T-helper 17 cell (primary cell): Measurements from ENCODE around the gene SDK1. TPM values are rescaled to one million over a fixed set of nuclear protein-coding genes. Genes with fewer than 3 reads are reported as not detected.

Experiments
- ATAC-seq: fragments of 150-1000 bp; cut with Tn5 transposase; 2 replicates; pipeline ENCODE4 v1.10.0; 2021; ENCODE audit warnings: mild to moderate bottlenecking, moderate library complexity
- DNase-seq, 3 donors: peaks; one replicate each; pipeline versions ENCODE4 v3.0.0 to v3.0.0-alpha.2; 2020 to 2021
- H3K9me3 ChIP-seq: one replicate; pipeline ENCODE4 v1.7.0; 2013; ENCODE audit warnings: low read length, mild to moderate bottlenecking; ENCODE audit not compliant: control insufficient read depth, poor library complexity, severe bottlenecking
- H3K27ac Mint-ChIP-seq: one replicate; pipeline ENCODE4 v1.8.0; 2022; ENCODE audit warnings: mild to moderate bottlenecking, moderate library complexity, mixed read lengths
- H3K27me3 Mint-ChIP-seq: one replicate; pipeline ENCODE4 v1.8.0; 2022; ENCODE audit warnings: mixed read lengths
- H3K36me3 Mint-ChIP-seq: one replicate; pipeline ENCODE4 v1.8.0; 2022; ENCODE audit warnings: low read depth, mixed read lengths
- H3K4me1 Mint-ChIP-seq: one replicate; pipeline ENCODE4 v1.8.0; 2022; ENCODE audit warnings: mild to moderate bottlenecking, mixed read lengths
- H3K4me3 Mint-ChIP-seq: one replicate; pipeline ENCODE4 v1.8.0; 2022; ENCODE audit warnings: mild to moderate bottlenecking, moderate library complexity, mixed read lengths
- total RNA-seq, 4 donors: library from RNA in 2 of 4; stranded (reverse) in 2 of 4; gene quantifications; one replicate each; pipeline ENCODE4 v1.2.3 and lab custom pipeline; 2022 to 2026

SDK1 gene
- total RNA-seq, 2 donors from 2014 or later, result 0.12 to 0.13 TPM

- ATAC-seq (no peak), DNase-seq (no peak)
- Mint-ChIP-seq H3K4me1 (peaks cover 2% of the 10 kb centered on the region), H3K27ac (no peak overlapping the region), H3K4me3 (no peak overlapping the region), H3K36me3 (peaks cover 2% of the 10 kb centered on the region), H3K27me3 (peaks cover 27% of the 10 kb centered on the region)
- H3K9me3 ChIP-seq, result no peaks in the 10 kb centered on the region
Observed at GRCh38 chr7:3277604-3278572, 23.2 kb upstream of the SDK1 start.

- ATAC-seq, result no peak
- Mint-ChIP-seq H3K27me3 (peaks cover 27% of the 10 kb centered on the region), H3K4me3 (no peak overlapping the region), H3K4me1 (peaks cover 2% of the 10 kb centered on the region), H3K27ac (no peak overlapping the region), H3K36me3 (peaks cover 2% of the 10 kb centered on the region)
- DNase-seq, result no peak
- H3K9me3 ChIP-seq, result no peaks in the 10 kb centered on the region
Observed at GRCh38 chr7:3279147-3279818, 21.8 kb upstream of the SDK1 start.

GRCh38 chr7:3280445-3280844 lies 20.6 kb upstream of the SDK1 start:
- Mint-ChIP-seq H3K27ac (no peak overlapping the region), H3K4me1 (peaks cover 2% of the 10 kb centered on the region), H3K27me3 (peaks cover 27% of the 10 kb centered on the region), H3K4me3 (no peak overlapping the region), H3K36me3 (peaks cover 2% of the 10 kb centered on the region)
- H3K9me3 ChIP-seq, result no peaks in the 10 kb centered on the region
- no peak for ATAC-seq
- no peak for DNase-seq

GRCh38 chr7:3280946-3281656 lies 20.0 kb upstream of the SDK1 start:
- Mint-ChIP-seq H3K36me3 (peaks cover 2% of the 10 kb centered on the region), H3K27me3 (peaks cover 34% of the 10 kb centered on the region), H3K27ac (no peak overlapping the region), H3K4me3 (no peak overlapping the region), H3K4me1 (peaks cover 2% of the 10 kb centered on the region)
- no peaks in the 10 kb centered on the region for H3K9me3 ChIP-seq
- DNase-seq, result no peak
- no peak for ATAC-seq

DNA sequence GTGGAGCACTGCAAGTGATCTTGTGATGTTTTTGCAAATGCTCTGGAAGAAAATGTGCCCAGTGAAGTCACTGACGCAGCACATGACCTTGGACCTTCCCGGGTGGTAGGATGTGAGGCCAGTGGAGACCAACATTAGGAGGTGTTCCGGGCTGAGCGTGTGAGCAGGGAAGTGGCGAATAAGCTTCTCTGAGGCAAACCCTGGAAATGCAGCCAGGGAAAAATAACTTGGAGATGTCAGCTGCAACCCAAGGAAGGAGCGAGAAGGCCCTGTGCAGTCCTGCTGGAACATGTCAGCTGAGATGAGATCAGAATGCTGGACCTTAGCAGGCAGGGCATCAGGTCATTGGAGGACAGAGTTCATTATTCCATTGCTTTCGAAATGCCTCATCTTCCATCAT lies 18.6 kb upstream of the SDK1 start:
- Mint-ChIP-seq H3K36me3 (peaks cover 2% of the 10 kb centered on the region), H3K27me3 (peaks cover 34% of the 10 kb centered on the region), H3K27ac (no peak overlapping the region), H3K4me1 (peaks cover 2% of the 10 kb centered on the region), H3K4me3 (no peak overlapping the region)
- no peaks in the 10 kb centered on the region for H3K9me3 ChIP-seq
- ATAC-seq (no peak), DNase-seq (no peak)

DNA sequence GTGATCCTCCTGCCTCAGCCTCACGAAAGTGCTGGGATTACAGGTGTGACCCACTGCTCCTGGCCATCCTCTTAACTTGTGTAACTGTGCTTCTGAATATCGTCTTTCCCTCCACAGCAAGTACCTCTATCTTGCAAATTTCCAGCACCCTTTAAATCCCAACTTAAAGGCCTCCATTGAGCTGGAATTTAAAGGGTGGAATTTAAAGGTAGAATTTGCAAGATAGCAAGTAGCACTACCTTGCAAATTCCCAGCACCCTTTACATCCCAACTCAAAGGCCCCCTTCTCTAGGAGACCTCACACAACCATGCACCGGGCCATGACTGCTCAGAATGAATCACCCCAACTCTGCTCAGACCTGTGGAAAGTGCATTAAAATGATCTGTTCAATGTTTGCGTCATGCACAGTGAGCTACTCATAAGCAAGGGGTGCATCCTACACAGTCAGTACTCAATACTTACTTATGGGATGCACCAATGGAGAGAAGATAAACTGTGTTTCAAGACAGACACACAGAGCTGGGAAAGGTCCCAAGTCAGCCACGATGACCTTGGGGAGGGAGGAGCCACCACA lies 17.8 kb upstream of the SDK1 start:
- Mint-ChIP-seq H3K27ac (no peak overlapping the region), H3K4me3 (no peak overlapping the region), H3K4me1 (no peaks in the 10 kb centered on the region), H3K27me3 (peaks cover 34% of the 10 kb centered on the region), H3K36me3 (peaks cover 2% of the 10 kb centered on the region)
- ATAC-seq (no peak), DNase-seq (no peak)
- H3K9me3 ChIP-seq, result no peaks in the 10 kb centered on the region

GRCh38 chr7:3285652-3286051 lies 15.4 kb upstream of the SDK1 start:
- no peaks in the 10 kb centered on the region for H3K9me3 ChIP-seq
- H3K4me3 Mint-ChIP-seq, result no peak overlapping the region
- no peak for DNase-seq
- H3K36me3 Mint-ChIP-seq, result no peaks in the 10 kb centered on the region
- peaks cover 20% of the 10 kb centered on the region for H3K27me3 Mint-ChIP-seq
- H3K27ac Mint-ChIP-seq, result no peak overlapping the region
- no peaks in the 10 kb centered on the region for H3K4me1 Mint-ChIP-seq
- no peak for ATAC-seq

- ATAC-seq, result no peak
- Mint-ChIP-seq H3K27me3 (peaks cover 36% of the 10 kb centered on the region), H3K27ac (no peak overlapping the region), H3K4me1 (no peaks in the 10 kb centered on the region), H3K4me3 (no peak overlapping the region), H3K36me3 (peaks cover 5% of the 10 kb centered on the region)
- no peaks in the 10 kb centered on the region for H3K9me3 ChIP-seq
- no peak for DNase-seq
Observed at GRCh38 chr7:3289996-3290395, 11.1 kb upstream of the SDK1 start.

DNA sequence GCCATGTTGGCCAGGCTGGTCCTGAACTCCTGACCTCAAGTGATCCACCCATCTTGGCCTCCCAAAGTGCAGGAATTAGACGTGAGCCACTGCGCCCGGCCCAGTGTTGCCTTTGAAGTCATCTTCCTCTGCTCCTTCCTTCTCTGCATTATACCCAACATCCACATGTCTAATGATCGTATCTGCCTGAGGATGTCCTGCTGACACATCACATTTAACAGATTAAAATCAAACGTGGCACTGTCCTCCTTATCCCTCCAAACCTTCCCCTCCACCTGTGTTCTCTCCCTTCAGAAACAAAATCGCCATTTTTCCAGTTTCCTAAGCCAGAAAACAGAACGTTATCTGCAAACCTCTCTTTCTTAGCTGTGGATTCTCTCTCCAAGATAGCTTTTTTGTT lies 8.4 kb upstream of the SDK1 start:
- peaks cover 5% of the 10 kb centered on the region for H3K36me3 Mint-ChIP-seq

GRCh38 chr7:3294432-3295100 lies 6.5 kb upstream of the SDK1 start:
- ATAC-seq, result no peak
- peaks cover 5% of the 10 kb centered on the region for H3K36me3 Mint-ChIP-seq

More for the DNA sequence above, 8.4 kb upstream of the SDK1 start:
- H3K9me3 ChIP-seq, result no peaks in the 10 kb centered on the region
- H3K27me3 Mint-ChIP-seq, result peaks cover 30% of the 10 kb centered on the region
- H3K27ac Mint-ChIP-seq, result no peak overlapping the region
- no peak overlapping the region for H3K4me3 Mint-ChIP-seq
- ATAC-seq (no peak), DNase-seq (no peak)
- no peaks in the 10 kb centered on the region for H3K4me1 Mint-ChIP-seq

DNA sequence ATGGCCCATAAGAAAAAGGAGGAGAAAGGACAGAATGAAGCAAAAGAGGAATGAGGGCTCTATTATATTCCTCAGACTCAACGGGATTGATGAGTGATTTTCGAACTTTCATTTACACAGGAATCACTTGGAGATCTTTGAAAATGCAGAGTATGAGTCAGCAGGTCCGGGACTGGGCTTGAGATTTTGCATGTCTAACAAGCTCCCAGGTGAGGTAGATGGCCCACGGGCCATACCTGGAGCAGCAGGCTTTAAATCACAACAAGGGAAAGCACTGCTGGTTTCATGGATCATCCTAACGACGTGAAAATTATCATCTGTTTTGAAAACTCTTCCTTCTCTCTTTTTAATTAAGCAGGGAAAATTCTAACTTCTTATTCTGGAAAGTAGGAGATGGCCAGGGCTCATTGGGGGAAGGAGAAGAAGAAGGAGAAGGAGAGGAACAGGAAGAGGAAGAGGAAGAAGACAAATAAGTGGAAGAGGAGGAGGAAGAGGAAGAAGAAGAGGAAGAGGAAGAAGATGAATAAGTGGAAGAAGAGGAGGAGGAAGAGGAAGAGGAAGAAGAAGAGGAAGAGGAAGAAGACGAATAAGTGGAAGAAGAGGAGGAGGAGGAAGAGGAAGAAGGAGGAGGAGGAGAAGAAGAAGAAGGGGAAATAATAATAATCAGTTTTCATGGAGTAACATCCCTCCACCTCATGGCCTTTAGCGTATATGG lies 3.8 kb upstream of the SDK1 start:
- Mint-ChIP-seq H3K4me3 (no peak overlapping the region), H3K36me3 (peaks cover 5% of the 10 kb centered on the region)

More at GRCh38 chr7:3294432-3295100, 6.5 kb upstream of the SDK1 start:
- Mint-ChIP-seq H3K4me1 (no peaks in the 10 kb centered on the region), H3K27me3 (peaks cover 37% of the 10 kb centered on the region), H3K27ac (no peak overlapping the region), H3K4me3 (no peak overlapping the region)
- DNase-seq, result no peak
- H3K9me3 ChIP-seq, result no peaks in the 10 kb centered on the region

DNA sequence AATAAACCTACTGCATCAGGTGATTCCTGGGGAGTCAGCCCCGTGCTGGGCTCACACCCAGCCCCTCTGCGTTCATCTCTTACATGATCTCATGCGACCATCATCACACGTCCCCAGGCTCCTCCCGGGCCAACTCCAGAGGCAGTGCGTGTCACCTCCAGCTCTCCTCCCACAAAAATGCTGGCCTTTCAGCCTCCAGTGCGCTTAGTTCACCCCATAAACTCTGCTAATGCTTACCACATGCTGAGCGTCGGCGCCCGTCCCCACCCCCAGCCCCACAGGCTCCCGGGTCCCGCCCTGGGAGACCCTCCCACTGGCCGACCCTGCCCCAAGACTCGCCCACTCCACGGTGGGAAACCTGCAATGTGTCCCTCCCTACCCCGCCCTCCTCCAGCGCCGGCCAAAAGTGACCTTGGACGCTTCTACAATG lies 816 bp upstream of the SDK1 start:
- H3K36me3 Mint-ChIP-seq, result no peaks in the 10 kb centered on the region
- DNase-seq, result no peak

More for the DNA sequence above, 3.8 kb upstream of the SDK1 start:
- H3K4me1 Mint-ChIP-seq, result peaks cover 2% of the 10 kb centered on the region
- no peak overlapping the region for H3K27ac Mint-ChIP-seq
- DNase-seq, result no peak
- no peak for ATAC-seq
- peaks cover 34% of the 10 kb centered on the region for H3K27me3 Mint-ChIP-seq
- H3K9me3 ChIP-seq, result no peaks in the 10 kb centered on the region

More for the DNA sequence above, 816 bp upstream of the SDK1 start:
- no peak overlapping the region for H3K27ac Mint-ChIP-seq
- peaks cover 6% of the 10 kb centered on the region for H3K4me1 Mint-ChIP-seq
- no peaks in the 10 kb centered on the region for H3K9me3 ChIP-seq
- ATAC-seq, result no peak
- peaks cover 31% of the 10 kb centered on the region for H3K27me3 Mint-ChIP-seq
- H3K4me3 Mint-ChIP-seq, result peak overlapping the region; percentile 75
